Endothelial cell of umbilical vein (primary cell): ENCODE results near the gene TENM4.

ENCODE experiments used
- EZH2 ChIP-seq: IDR thresholded peaks from 2 replicates; pipeline ENCODE4 v1.6.1; 2012; ENCODE audit warnings: borderline replicate concordance, low read depth, mild to moderate bottlenecking, moderate library complexity, low read length, inconsistent platforms; ENCODE audit not compliant: severe bottlenecking
- POLR2AphosphoS5 ChIP-seq: IDR thresholded peaks from 2 replicates; pipeline ENCODE4 v1.6.1; 2012; ENCODE audit warnings: low read depth, mild to moderate bottlenecking, control low read depth, low read length, moderate library complexity; ENCODE audit not compliant: insufficient read depth
- TF ChIP-seq, protein P1 (sequence below): IDR thresholded peaks from 2 replicates; pipeline ENCODE4 v1.6.1; 2011; ENCODE audit not compliant: insufficient read depth, insufficient read length
- TF ChIP-seq, protein P2 (sequence below), 2 donors: IDR thresholded peaks; 1 replicate in 1 of 2; 2 replicates in 1 of 2; pipeline ENCODE4 v1.5.1; 2011; ENCODE audit warnings: low read length in 2 of 2, mild to moderate bottlenecking in 2 of 2, moderate library complexity in 2 of 2, control low read depth in 1 of 2, inconsistent platforms in 1 of 2, low read depth in 1 of 2; ENCODE audit not compliant: insufficient read depth in 1 of 2; ENCODE audit errors: extremely low read depth in 1 of 2

GRCh38 chr11:79362821-79363220 lies 78.0 kb downstream of the TENM4 start:
- TF ChIP-seq, protein P1, sequence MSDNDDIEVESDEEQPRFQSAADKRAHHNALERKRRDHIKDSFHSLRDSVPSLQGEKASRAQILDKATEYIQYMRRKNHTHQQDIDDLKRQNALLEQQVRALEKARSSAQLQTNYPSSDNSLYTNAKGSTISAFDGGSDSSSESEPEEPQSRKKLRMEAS, result no peak
- TF ChIP-seq, protein P2, sequence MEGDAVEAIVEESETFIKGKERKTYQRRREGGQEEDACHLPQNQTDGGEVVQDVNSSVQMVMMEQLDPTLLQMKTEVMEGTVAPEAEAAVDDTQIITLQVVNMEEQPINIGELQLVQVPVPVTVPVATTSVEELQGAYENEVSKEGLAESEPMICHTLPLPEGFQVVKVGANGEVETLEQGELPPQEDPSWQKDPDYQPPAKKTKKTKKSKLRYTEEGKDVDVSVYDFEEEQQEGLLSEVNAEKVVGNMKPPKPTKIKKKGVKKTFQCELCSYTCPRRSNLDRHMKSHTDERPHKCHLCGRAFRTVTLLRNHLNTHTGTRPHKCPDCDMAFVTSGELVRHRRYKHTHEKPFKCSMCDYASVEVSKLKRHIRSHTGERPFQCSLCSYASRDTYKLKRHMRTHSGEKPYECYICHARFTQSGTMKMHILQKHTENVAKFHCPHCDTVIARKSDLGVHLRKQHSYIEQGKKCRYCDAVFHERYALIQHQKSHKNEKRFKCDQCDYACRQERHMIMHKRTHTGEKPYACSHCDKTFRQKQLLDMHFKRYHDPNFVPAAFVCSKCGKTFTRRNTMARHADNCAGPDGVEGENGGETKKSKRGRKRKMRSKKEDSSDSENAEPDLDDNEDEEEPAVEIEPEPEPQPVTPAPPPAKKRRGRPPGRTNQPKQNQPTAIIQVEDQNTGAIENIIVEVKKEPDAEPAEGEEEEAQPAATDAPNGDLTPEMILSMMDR (IDR thresholded peaks at IDR 0.05; ENCODE audit: extremely low read depth in 1 of 2, insufficient read depth in 1 of 2, low read depth in 1 of 2, low read length in 2 of 2), result no peak
- TF ChIP-seq POLR2AphosphoS5, result no peak
- TF ChIP-seq EZH2, result no peak
